IMR-90 (cell line): ENCODE measurements around the gene LCP1. TPM values are rescaled to one million over a fixed set of nuclear protein-coding genes. Genes with fewer than 3 reads are reported as not detected.

ENCODE experiments used
- ATAC-seq: fragments of 200-7000 bp; cut with Tn5 transposase; 2 replicates; pipeline ENCODE4 v1.9.1; 2020; ENCODE audit warnings: low read depth, mild to moderate bottlenecking, moderate library complexity
- BruUV-seq: library from RNA; stranded (reverse); fragments of 400-500 nt; replicated peaks from 2 replicates; lab custom pipeline; 2021; lab: Mats Ljungman, UMichigan
- CTCF ChIA-PET: fragments of 300-600 bp; formaldehyde crosslinking; extraction: SDS; loops from one replicate; lab custom pipeline; 2021; ENCODE audit warnings: antibody characterized with exemption; lab: Yijun Ruan, JAX
- POLR2A ChIA-PET: fragments of 300-600 bp; sonication (Branson Sonifier 250); formaldehyde crosslinking; loops from one replicate; lab custom pipeline; 2022; ENCODE audit warnings: antibody characterized with exemption; ENCODE audit not compliant: unreplicated experiment; lab: Charles Lee
- DNase-seq: peaks from one replicate; pipeline ENCODE4 v3.0.0; 2013
- H2AFZ ChIP-seq: replicated peaks from 2 replicates; pipeline ENCODE3; 2013; ENCODE audit warnings: low read length, mild to moderate bottlenecking; ENCODE audit not compliant: poor library complexity
- H2AK5ac ChIP-seq: 2 replicates; pipeline ENCODE4 v1.6.1; 2013; ENCODE audit warnings: low read depth, low read length, inconsistent platforms
- H2AK9ac ChIP-seq: replicated peaks from 2 replicates; pipeline ENCODE3; 2013; ENCODE audit warnings: mild to moderate bottlenecking, low read depth, low read length, moderate library complexity; ENCODE audit not compliant: poor library complexity
- H2BK120ac ChIP-seq: 2 replicates; pipeline ENCODE4 v1.6.1; 2013; ENCODE audit warnings: low read depth, low read length, inconsistent platforms
- H2BK15ac ChIP-seq: 3 replicates; pipeline ENCODE4 v1.6.1; 2013; ENCODE audit warnings: low read depth, low read length, inconsistent platforms
- H2BK20ac ChIP-seq: 2 replicates; pipeline ENCODE4 v1.6.1; 2013; ENCODE audit warnings: low read depth, mild to moderate bottlenecking, inconsistent platforms, low read length, moderate library complexity
- H2BK5ac ChIP-seq: 2 replicates; pipeline ENCODE4 v1.6.1; 2013; ENCODE audit warnings: mild to moderate bottlenecking, low read depth, low read length, inconsistent platforms; ENCODE audit not compliant: poor library complexity, severe bottlenecking
- H3K14ac ChIP-seq: replicated peaks from 2 replicates; pipeline ENCODE4 v1.6.1; 2013; ENCODE audit warnings: low read depth, low read length, inconsistent platforms
- H3K18ac ChIP-seq: 2 replicates; pipeline ENCODE4 v1.6.1; 2013; ENCODE audit warnings: low read depth, low read length, control low read depth
- H3K23ac ChIP-seq: 2 replicates; pipeline ENCODE4 v1.6.1; 2013; ENCODE audit warnings: low read depth, low read length, inconsistent platforms
- H3K27ac ChIP-seq: 2 replicates; pipeline ENCODE4 v1.5.1; 2013; ENCODE audit warnings: mild to moderate bottlenecking, control low read depth, low read length; ENCODE audit not compliant: insufficient read depth
- H3K27me3 ChIP-seq: 2 replicates; pipeline ENCODE4 v1.6.1; 2013; ENCODE audit warnings: low read length; ENCODE audit not compliant: control insufficient read depth, insufficient read depth
- H3K36me3 ChIP-seq: 2 replicates; pipeline ENCODE4 v1.6.1; 2013; ENCODE audit warnings: low read length, mixed read lengths; ENCODE audit not compliant: control insufficient read depth, insufficient read depth
- H3K4ac ChIP-seq: 2 replicates; pipeline ENCODE4 v1.6.1; 2013; ENCODE audit warnings: low read depth, low read length, inconsistent platforms
- H3K4me1 ChIP-seq: 2 replicates; pipeline ENCODE4 v1.6.1; 2013; ENCODE audit warnings: low read length, mixed read lengths; ENCODE audit not compliant: control insufficient read depth, insufficient read depth
- H3K4me2 ChIP-seq: 2 replicates; pipeline ENCODE4 v1.6.1; 2013; ENCODE audit warnings: low read depth, mild to moderate bottlenecking, control low read depth, low read length, moderate library complexity
- H3K4me3 ChIP-seq: 2 replicates; pipeline ENCODE4 v1.5.1; 2013; ENCODE audit warnings: low read depth, mild to moderate bottlenecking, control low read depth, low read length, moderate library complexity; ENCODE audit not compliant: insufficient read depth
- H3K56ac ChIP-seq: 2 replicates; pipeline ENCODE4 v1.6.1; 2013; ENCODE audit warnings: low read length, inconsistent platforms; ENCODE audit not compliant: insufficient read depth; ENCODE audit errors: extremely low read depth
- H3K79me1 ChIP-seq, 2 experiments: 2 replicates each; pipeline ENCODE4 v1.6.1; 2013; ENCODE audit warnings: low read length in 2 of 2, inconsistent platforms in 1 of 2, low read depth in 1 of 2
- H3K9ac ChIP-seq: 2 replicates; pipeline ENCODE4 v1.6.1; 2013; ENCODE audit warnings: low read depth, low read length, control low read depth
- H3K9me1 ChIP-seq: 2 replicates; pipeline ENCODE4 v1.6.1; 2013; ENCODE audit warnings: low read length, inconsistent platforms; ENCODE audit not compliant: insufficient read depth
- H3K9me3 ChIP-seq: 2 replicates; pipeline ENCODE4 v1.6.1; 2013; ENCODE audit warnings: low read length; ENCODE audit not compliant: control insufficient read depth, insufficient read depth
- H4K20me1 ChIP-seq: 2 replicates; pipeline ENCODE4 v1.6.1; 2013; ENCODE audit warnings: low read length, inconsistent platforms; ENCODE audit not compliant: insufficient read depth
- H4K5ac ChIP-seq: 2 replicates; pipeline ENCODE4 v1.6.1; 2013; ENCODE audit warnings: mild to moderate bottlenecking, low read depth, low read length, control low read depth
- H4K8ac ChIP-seq, 2 experiments: 2 replicates each; pipeline ENCODE4 v1.6.1; 2013; ENCODE audit warnings: low read depth in 2 of 2, low read length in 2 of 2, control low read depth in 1 of 2, inconsistent platforms in 1 of 2
- H4K91ac ChIP-seq: 2 replicates; pipeline ENCODE4 v1.6.1; 2013; ENCODE audit warnings: low read depth, low read length, inconsistent platforms; ENCODE audit not compliant: insufficient read depth
- BHLHE40 ChIP-seq: fragments of 150-350 bp; IDR thresholded peaks from 2 replicates; pipeline ENCODE4 v1.6.1; 2016; ENCODE audit warnings: mild to moderate bottlenecking, low read depth, low read length
- CEBPB ChIP-seq: IDR thresholded peaks from 2 replicates; pipeline ENCODE4 v1.6.1; 2012; ENCODE audit warnings: low read depth, low read length, improper control_type of control experiment
- CHD1 ChIP-seq: IDR thresholded peaks from 2 replicates; pipeline ENCODE4 v1.6.1; 2012; ENCODE audit warnings: low read depth, low read length, improper control_type of control experiment
- FOS ChIP-seq: fragments of 150-350 bp; IDR thresholded peaks from 2 replicates; pipeline ENCODE4 v1.6.1; 2016; ENCODE audit warnings: low read depth, low read length
- MAFK ChIP-seq: IDR thresholded peaks from 2 replicates; pipeline ENCODE4 v1.6.1; 2012; ENCODE audit warnings: low read depth, low read length, improper control_type of control experiment
- MAZ ChIP-seq: IDR thresholded peaks from 2 replicates; pipeline ENCODE4 v1.6.1; 2012; ENCODE audit warnings: low read depth, mild to moderate bottlenecking, low read length, improper control_type of control experiment, moderate library complexity, borderline replicate concordance
- MXI1 ChIP-seq: IDR thresholded peaks from 2 replicates; pipeline ENCODE4 v1.6.1; 2012; ENCODE audit warnings: low read depth, mild to moderate bottlenecking, low read length, moderate library complexity, borderline replicate concordance
- NFE2L2 ChIP-seq: fragments of 150-350 bp; IDR thresholded peaks from 2 replicates; pipeline ENCODE4 v1.6.1; 2016; ENCODE audit warnings: low read depth, mild to moderate bottlenecking, low read length
- POLR2A ChIP-seq: IDR thresholded peaks from 2 replicates; pipeline ENCODE4 v1.6.1; 2012; ENCODE audit warnings: mild to moderate bottlenecking, low read depth, low read length
- RAD21 ChIP-seq: IDR thresholded peaks from 2 replicates; pipeline ENCODE4 v1.6.1; 2012; ENCODE audit warnings: low read length, improper control_type of control experiment
- RCOR1 ChIP-seq: IDR thresholded peaks from 2 replicates; pipeline ENCODE4 v1.6.1; 2012; ENCODE audit warnings: mild to moderate bottlenecking, low read length, improper control_type of control experiment; ENCODE audit not compliant: insufficient replicate concordance
- RFX5 ChIP-seq: IDR thresholded peaks from 2 replicates; pipeline ENCODE4 v1.8.0; 2012; ENCODE audit warnings: low read depth, mild to moderate bottlenecking, low read length, moderate library complexity
- SMC3 ChIP-seq: fragments of 150-350 bp; IDR thresholded peaks from 2 replicates; pipeline ENCODE4 v1.6.1; 2016; ENCODE audit warnings: low read depth, mild to moderate bottlenecking, antibody characterized with exemption, low read length, moderate library complexity
- WGBS, 2 experiments: methylation state at CpG; one replicate each; pipeline versions ENCODE4 v1.1.5 to v1.1.7; 2013; ENCODE audit warnings: missing lambda C conversion rate in 2 of 2; ENCODE audit not compliant: insufficient read length in 1 of 2; ENCODE audit errors: extremely low coverage in 2 of 2; 5-methylcytosine and 5-hydroxymethylcytosine counted together
- dilution Hi-C: fragments of 300-500 bp; cut with HindIII; formaldehyde crosslinking; loops from one replicate; pipeline ENCODE4 v1.14.3; 2018; ENCODE audit warnings: low sequenced_read_pairs; ENCODE audit not compliant: unreplicated experiment
- in situ Hi-C: fragments of 300-500 bp; cut with MboI; formaldehyde crosslinking; loops from 3 replicates; pipeline ENCODE4 v1.14.3; 2019; ENCODE audit warnings: low sequenced_read_pairs, inconsistent platforms, mixed read lengths
- intact Hi-C: fragments of 100-400 bp; cut with micrococcal nuclease; formaldehyde crosslinking; loops from 2 replicates; pipeline ENCODE4 v1.10.0; 2022
- polyA plus RNA-seq, 3 experiments: library from polyadenylated mRNA; depleted of rRNA; stranded (reverse); fragments of >200 nt; gene quantifications; 2 replicates each; pipeline ENCODE4 v1.2.3, GENCODE V29; 2012; ENCODE audit warnings: low replicate concordance in 1 of 3
- total RNA-seq: library from RNA; depleted of rRNA; stranded (reverse); fragments of >200 nt; gene quantifications from 2 replicates; pipeline ENCODE4 v1.2.3, GENCODE V29; 2012
- TF ChIP-seq, protein P1 (sequence below): conservative IDR thresholded peaks from 2 replicates; pipeline ENCODE4 v1.5.1; 2012; ENCODE audit warnings: mild to moderate bottlenecking, low read depth, low read length, improper control_type of control experiment
- TF ChIP-seq, protein P2 (sequence below): fragments of 150-350 bp; IDR thresholded peaks from 2 replicates; pipeline ENCODE4 v1.6.1; 2017; ENCODE audit warnings: mild to moderate bottlenecking, antibody characterized with exemption, low read length, low read depth
- TF ChIP-seq, protein P3 (sequence below): fragments of 150-350 bp; IDR thresholded peaks from 2 replicates; pipeline ENCODE4 v1.6.1; 2016; ENCODE audit warnings: low read depth, mild to moderate bottlenecking, low read length, moderate library complexity, borderline replicate concordance

Gene LCP1
- total and polyA plus RNA-seq, 2 of the 4 experiments (the other 2 are of a cell fraction) = not detected

DNA sequence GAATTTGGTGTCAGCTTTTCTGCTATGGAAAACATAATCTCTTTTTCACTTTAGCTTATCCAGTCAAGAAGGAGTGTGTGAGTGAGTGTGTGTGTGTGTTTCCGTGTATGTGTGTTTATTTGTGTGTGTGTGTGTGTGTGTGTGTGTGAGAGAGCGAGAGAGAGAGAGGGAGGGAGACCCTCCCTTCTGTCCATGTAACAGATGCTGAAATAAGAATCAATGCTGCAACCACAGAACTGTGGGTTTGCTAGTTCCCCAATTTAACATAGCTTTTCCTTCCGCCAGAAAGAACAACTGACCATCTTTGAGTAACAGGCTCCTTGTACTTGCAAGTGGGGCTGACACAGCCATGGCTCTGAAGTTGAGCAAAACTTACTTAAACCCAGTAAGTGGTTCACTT lies 5.2 kb downstream of the LCP1 start:
- Histone ChIP-seq H3K36me3 (no peaks in the 10 kb centered on the region), H2BK15ac (no peak overlapping the region), H3K27ac (no peak overlapping the region), H3K4me3 (no peak overlapping the region), H3K14ac (no peak overlapping the region), H3K23ac (no peak overlapping the region), H3K4me2 (no peak overlapping the region), H2BK20ac (no peak overlapping the region), H2BK5ac (no peak overlapping the region), H3K18ac (no peak overlapping the region), H3K4ac (no peak overlapping the region), H3K56ac (no peak overlapping the region), H2BK120ac (no peak overlapping the region), H2AK9ac (no peak overlapping the region), H3K79me1 (no peaks in the 10 kb centered on the region), H3K9ac (no peak overlapping the region), H4K8ac (no peak overlapping the region), H3K9me1 (no peaks in the 10 kb centered on the region), H4K91ac (no peak overlapping the region), H2AK5ac (no peak overlapping the region), H3K4me1 (no peaks in the 10 kb centered on the region), H4K20me1 (no peaks in the 10 kb centered on the region), H3K9me3 (no peaks in the 10 kb centered on the region), H3K27me3 (peaks cover 4% of the 10 kb centered on the region; the same call in 1 of the 2 replicates), H4K5ac (no peak overlapping the region), H2AFZ (no peak overlapping the region)
- TF ChIP-seq RFX5 (no peak), CEBPB (no peak), BHLHE40 (no peak), MXI1 (no peak), RCOR1 (no peak), MAZ (no peak), NFE2L2 (no peak), MAFK (no peak), SMC3 (no peak), POLR2A (no peak), FOS (no peak), RAD21 (no peak), CHD1 (no peak)
- TF ChIP-seq, protein P1, sequence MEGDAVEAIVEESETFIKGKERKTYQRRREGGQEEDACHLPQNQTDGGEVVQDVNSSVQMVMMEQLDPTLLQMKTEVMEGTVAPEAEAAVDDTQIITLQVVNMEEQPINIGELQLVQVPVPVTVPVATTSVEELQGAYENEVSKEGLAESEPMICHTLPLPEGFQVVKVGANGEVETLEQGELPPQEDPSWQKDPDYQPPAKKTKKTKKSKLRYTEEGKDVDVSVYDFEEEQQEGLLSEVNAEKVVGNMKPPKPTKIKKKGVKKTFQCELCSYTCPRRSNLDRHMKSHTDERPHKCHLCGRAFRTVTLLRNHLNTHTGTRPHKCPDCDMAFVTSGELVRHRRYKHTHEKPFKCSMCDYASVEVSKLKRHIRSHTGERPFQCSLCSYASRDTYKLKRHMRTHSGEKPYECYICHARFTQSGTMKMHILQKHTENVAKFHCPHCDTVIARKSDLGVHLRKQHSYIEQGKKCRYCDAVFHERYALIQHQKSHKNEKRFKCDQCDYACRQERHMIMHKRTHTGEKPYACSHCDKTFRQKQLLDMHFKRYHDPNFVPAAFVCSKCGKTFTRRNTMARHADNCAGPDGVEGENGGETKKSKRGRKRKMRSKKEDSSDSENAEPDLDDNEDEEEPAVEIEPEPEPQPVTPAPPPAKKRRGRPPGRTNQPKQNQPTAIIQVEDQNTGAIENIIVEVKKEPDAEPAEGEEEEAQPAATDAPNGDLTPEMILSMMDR = no peak
- TF ChIP-seq, protein P2, sequence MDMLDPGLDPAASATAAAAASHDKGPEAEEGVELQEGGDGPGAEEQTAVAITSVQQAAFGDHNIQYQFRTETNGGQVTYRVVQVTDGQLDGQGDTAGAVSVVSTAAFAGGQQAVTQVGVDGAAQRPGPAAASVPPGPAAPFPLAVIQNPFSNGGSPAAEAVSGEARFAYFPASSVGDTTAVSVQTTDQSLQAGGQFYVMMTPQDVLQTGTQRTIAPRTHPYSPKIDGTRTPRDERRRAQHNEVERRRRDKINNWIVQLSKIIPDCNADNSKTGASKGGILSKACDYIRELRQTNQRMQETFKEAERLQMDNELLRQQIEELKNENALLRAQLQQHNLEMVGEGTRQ = no peak
- TF ChIP-seq, protein P3, sequence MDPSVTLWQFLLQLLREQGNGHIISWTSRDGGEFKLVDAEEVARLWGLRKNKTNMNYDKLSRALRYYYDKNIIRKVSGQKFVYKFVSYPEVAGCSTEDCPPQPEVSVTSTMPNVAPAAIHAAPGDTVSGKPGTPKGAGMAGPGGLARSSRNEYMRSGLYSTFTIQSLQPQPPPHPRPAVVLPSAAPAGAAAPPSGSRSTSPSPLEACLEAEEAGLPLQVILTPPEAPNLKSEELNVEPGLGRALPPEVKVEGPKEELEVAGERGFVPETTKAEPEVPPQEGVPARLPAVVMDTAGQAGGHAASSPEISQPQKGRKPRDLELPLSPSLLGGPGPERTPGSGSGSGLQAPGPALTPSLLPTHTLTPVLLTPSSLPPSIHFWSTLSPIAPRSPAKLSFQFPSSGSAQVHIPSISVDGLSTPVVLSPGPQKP = no peak
- intact Hi-C loops (no loop called here), in situ Hi-C loops (no loop called here), dilution Hi-C loops (no loop called here)
- ATAC-seq (no peak), DNase-seq (no peak)
- no TSS peak for BruUV-seq
- ChIA-PET CTCF (no interaction called here), POLR2A (no interaction called here)
- no CpG with 5 or more reads among the region's 3 CpGs for WGBS, 2 experiments
